ENCODE results near the gene BLOC1S2.

Gene BLOC1S2

DNA sequence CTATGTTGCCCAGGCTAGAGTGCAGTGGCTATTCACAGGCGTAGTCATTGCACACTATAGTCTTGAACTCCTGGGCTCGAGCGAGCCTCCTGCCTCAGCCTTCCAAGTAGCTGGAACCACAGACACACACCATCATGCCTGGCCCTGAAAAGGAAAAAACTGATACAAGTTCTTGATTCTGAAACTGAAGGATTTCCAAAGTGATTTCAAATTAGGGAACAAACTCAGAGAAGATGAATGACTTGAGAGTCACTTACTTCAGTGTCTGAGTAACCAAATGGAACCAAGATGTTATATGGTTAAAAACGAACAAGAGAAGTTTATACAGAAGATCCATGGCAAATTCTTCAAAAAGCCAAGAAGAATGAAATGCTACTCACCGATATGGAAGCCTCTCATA is 33.4 kb downstream of the BLOC1S2 start:
- no peak for TF ChIP-seq ZFX (IDR thresholded peaks at IDR 0.05)
- TF ChIP-seq, protein P1, sequence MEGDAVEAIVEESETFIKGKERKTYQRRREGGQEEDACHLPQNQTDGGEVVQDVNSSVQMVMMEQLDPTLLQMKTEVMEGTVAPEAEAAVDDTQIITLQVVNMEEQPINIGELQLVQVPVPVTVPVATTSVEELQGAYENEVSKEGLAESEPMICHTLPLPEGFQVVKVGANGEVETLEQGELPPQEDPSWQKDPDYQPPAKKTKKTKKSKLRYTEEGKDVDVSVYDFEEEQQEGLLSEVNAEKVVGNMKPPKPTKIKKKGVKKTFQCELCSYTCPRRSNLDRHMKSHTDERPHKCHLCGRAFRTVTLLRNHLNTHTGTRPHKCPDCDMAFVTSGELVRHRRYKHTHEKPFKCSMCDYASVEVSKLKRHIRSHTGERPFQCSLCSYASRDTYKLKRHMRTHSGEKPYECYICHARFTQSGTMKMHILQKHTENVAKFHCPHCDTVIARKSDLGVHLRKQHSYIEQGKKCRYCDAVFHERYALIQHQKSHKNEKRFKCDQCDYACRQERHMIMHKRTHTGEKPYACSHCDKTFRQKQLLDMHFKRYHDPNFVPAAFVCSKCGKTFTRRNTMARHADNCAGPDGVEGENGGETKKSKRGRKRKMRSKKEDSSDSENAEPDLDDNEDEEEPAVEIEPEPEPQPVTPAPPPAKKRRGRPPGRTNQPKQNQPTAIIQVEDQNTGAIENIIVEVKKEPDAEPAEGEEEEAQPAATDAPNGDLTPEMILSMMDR (conservative IDR thresholded peaks at IDR 0.05) = no peak
- H3K27ac ChIP-seq = no peak overlapping the region

DNA sequence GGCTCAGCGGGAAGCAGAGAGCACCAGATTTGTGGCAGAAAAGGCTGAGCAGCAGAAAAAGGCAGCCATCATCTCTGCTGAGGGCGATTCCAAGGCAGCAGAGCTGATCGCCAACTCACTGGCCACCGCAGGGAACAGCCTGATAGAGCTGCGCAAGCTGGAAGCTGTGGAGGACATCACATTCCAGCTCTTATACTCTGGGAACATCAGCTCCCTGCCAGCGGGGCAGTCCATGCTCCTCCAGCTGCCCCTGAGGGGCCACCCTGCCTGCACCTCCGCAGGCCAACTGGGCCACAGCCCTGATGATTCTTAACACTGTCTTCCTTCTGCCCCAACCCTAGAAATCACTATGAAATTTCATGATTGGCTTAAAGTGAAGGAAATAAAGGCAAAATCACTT is 37.7 kb downstream of the BLOC1S2 start:
- no peak for TF ChIP-seq ZFX (IDR thresholded peaks at IDR 0.05)
- TF ChIP-seq, protein P1 (conservative IDR thresholded peaks at IDR 0.05) = no peak
- no peak overlapping the region for H3K27ac ChIP-seq

DNA sequence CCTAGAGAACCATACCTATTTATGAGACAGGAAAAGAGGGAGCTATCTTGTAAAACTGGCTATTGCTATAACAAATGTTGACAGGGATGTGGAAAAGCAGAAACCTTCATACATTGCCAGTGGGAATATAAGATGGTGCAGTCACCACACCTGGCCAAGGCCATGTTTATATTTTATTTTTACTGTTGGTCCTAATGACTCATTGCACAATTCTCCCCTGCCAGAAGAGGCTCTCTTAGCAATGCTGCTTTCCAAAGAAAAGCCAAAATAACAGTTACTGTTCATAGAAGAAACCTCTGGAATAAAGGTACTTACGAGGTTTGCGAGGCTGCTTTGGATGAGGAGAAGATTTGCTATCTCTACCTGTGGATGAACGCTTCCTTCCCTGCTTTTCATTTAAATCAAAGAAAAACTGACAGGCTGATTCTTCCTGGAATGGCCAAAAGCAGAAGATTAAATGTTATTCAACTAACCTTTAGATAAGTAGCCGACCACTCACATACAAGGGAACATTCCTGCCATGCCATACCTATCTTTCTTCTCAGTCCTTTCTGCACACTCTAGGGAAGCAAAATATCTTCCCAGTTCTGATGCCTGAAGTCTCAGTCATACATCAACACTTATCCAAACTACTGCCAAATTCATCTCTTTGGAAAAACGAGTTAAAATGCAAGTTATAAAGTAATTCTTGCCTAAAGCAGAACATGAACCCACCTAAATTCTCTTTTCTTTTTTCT is 40.8 kb downstream of the BLOC1S2 start:
- TF ChIP-seq, protein P1 (conservative IDR thresholded peaks at IDR 0.05) = no peak
- no peak for TF ChIP-seq ZFX (IDR thresholded peaks at IDR 0.05)
- no peak overlapping the region for H3K27ac ChIP-seq

DNA sequence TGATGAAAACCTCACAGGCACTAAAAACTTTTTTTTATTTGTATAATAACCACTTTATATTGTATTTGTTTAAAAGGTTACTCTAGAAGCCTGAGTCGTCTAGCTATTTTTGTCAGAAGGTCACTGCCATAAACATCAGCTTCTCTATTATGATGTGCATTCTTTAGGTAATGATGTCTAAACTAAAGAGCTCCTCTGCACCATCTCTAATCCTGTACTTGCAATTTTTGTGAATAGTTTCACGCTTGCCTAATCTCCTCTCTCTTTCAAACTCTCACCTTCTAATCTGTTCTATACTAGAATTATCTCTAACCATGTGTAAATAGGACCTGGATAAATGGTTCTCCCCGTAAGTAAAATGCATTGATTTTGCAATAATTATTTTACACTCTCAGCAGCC is 46.6 kb downstream of the BLOC1S2 start:
- TF ChIP-seq, protein P1 (conservative IDR thresholded peaks at IDR 0.05) = no peak
- no peak for TF ChIP-seq ZFX (IDR thresholded peaks at IDR 0.05)
- H3K27ac ChIP-seq = no peak overlapping the region

DNA sequence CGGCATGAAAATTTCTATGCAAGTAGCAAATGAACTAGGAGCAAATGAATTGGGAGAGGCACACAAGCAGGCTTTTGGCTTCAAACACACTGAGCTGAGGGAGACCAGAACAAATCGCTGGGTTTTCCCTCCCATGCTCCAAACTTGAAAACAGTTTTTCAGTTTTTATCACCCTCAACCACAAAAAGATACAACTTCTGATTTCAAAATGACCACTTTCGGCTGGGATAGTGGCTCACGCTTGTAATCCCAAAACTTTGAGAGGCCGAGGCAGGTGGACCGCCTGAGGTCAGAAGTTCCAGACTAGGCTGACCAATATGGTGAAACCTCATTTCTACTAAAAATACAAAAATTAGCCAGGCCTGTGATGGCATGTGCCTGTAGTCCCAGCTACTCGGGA is 48.1 kb downstream of the BLOC1S2 start:
- TF ChIP-seq ZFX (IDR thresholded peaks at IDR 0.05) = no peak
- TF ChIP-seq, protein P1 (conservative IDR thresholded peaks at IDR 0.05) = no peak

DNA sequence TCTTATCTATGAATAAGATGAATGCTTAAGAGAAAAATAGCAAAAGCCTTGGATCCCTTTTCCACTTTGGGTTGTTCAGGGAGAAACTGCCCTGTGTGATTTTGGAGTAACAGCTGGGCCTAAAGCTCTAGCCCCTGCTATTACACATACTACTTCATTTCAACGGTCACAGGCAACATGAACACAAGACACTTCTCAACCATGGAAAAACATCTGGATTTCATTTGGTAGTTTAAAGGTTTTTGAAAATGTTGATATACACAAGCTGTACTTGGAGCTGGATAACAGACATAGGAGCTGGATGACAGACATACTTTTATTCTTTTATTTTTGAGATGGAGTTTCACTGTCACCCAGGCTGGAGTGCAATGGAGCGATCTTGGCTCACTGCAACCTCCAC is 54.4 kb downstream of the BLOC1S2 start:
- TF ChIP-seq ZFX (IDR thresholded peaks at IDR 0.05) = no peak
- TF ChIP-seq, protein P1 (conservative IDR thresholded peaks at IDR 0.05) = no peak
- H3K27ac ChIP-seq = no peak overlapping the region

More for the DNA sequence above, 48.1 kb downstream of the BLOC1S2 start:
- H3K27ac ChIP-seq = no peak overlapping the region

DNA sequence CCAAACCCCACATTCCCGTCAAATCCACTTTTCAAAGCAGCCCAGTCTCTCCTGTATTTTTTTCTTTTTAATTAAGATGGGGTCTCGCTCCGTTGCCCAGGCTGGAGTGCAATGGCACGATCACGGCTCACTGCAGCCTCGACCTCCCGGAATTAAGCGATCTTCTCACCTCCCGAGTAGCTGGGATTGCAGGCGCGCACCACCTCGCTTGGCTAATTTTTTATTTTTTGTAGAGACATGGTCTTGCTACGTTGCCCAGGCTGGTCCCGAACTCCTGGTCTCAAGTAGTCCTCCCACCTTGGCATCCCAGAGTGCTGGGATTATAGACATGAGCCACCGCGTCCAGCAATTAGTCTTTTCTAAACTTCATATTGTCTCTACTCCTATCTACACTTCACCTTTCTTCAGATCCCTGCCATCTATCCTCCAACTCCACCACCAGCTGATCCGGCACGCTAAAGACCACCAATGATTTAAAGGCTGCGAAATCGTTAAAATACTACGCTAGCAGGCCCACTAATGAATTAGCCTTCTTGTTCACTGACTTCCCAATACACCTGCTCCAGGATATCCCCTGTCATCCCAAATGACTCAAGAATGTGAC is 56.6 kb downstream of the BLOC1S2 start:
- peak overlapping the region; percentile 77 for H3K27ac ChIP-seq
- no peak for TF ChIP-seq ZFX (IDR thresholded peaks at IDR 0.05)
- TF ChIP-seq, protein P1 (conservative IDR thresholded peaks at IDR 0.05) = no peak
